GM21786 (cell line): Measurements from ENCODE around the gene MSGN1.

Experiments
- ATAC-seq: cut with Tn5 transposase; IDR thresholded peaks from one replicate; pipeline ENCODE4 v1.9.1; 2021; ENCODE audit not compliant: unreplicated experiment

MSGN1 gene, protein sequence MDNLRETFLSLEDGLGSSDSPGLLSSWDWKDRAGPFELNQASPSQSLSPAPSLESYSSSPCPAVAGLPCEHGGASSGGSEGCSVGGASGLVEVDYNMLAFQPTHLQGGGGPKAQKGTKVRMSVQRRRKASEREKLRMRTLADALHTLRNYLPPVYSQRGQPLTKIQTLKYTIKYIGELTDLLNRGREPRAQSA

DNA sequence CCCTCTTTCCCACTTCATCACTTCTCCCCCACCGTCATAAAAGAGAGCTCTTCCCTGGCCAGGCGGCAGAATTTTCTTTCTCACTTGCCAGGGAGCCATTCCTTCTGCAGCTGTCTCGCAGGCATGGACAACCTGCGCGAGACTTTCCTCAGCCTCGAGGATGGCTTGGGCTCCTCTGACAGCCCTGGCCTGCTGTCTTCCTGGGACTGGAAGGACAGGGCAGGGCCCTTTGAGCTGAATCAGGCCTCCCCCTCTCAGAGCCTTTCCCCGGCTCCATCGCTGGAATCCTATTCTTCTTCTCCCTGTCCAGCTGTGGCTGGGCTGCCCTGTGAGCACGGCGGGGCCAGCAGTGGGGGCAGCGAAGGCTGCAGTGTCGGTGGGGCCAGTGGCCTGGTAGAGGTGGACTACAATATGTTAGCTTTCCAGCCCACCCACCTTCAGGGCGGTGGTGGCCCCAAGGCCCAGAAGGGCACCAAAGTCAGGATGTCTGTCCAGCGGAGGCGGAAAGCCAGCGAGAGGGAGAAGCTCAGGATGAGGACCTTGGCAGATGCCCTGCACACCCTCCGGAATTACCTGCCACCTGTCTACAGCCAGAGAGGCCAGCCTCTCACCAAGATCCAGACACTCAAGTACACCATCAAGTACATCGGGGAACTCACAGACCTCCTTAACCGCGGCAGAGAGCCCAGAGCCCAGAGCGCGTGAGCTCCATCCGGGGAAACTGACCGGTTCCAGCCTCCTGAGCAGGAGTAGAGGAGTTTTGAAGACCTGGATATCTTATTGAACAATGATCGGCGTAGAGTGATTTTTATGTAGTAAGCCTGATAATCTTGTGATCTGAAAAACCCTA, at the start of gene MSGN1:
Gene MSGN1 (plus strand): TSS at position 65 of the 850 bp plus-strand sequence. CDS start 59 bp downstream, at position 124.
- no peak for ATAC-seq

- ATAC-seq = no peak
Measured at GRCh38 chr2:17768894-17769293, 47.4 kb upstream of the MSGN1 start.

DNA sequence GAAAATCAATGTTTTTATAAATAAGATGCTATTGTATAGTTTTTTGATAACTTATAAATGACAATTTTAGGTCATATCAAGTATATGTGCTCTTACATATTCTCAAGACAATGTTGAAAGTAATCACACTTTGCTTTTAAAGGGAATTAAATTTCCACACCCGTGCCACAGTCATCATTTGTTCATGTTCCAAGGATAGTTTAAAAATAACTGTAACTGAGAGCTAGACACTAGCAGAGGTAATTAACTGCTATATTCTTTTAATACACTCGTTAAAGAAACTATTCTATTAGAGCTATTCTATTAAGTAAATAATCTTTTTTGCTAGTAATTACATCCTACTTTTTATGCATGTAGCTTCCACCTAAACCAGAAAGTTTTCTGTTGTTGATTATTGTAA, 44.3 kb upstream of the MSGN1 start:
- no peak for ATAC-seq

DNA sequence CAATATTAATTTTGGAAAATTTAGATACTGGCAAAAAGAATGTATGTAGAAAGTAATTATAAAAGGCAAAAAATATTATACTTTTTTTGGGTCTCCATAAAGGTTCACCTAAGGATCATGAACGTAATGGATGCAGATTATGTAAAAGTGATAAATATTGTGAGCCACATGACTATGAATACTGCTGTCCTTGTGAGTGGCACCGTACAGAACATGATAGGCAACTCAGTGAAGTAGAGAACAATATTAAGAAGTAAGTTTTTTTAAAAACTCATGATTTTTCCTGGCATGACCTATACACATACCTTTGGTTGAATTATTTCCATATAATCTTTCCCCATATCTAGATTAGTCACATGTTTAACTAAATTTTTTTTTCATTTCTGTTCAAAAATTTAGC, 43.7 kb upstream of the MSGN1 start:
- ATAC-seq = no peak

GRCh38 chr2:17780546-17780945, 35.7 kb upstream of the MSGN1 start:
- no peak for ATAC-seq

DNA sequence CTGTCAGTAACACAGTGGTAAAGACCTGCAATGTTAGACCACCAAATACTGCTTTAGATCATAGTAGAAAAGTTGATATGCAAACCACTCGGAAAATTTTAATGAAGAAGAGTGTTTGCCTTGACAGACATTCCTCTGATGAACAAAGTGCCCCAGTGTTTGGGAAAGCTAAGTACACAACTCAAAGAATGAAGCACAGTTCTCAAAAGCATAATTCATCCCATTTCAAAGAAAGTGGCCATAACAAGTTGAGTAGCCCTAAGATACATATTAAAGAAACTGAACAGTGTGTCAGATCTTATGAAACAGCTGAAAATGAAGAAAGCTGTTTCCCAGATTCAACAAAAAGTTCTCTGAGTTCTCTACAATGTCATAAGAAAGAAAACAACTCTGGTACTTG, 34.8 kb upstream of the MSGN1 start:
- no peak for ATAC-seq

GRCh38 chr2:17786727-17787126, 29.5 kb upstream of the MSGN1 start:
- no peak for ATAC-seq

DNA sequence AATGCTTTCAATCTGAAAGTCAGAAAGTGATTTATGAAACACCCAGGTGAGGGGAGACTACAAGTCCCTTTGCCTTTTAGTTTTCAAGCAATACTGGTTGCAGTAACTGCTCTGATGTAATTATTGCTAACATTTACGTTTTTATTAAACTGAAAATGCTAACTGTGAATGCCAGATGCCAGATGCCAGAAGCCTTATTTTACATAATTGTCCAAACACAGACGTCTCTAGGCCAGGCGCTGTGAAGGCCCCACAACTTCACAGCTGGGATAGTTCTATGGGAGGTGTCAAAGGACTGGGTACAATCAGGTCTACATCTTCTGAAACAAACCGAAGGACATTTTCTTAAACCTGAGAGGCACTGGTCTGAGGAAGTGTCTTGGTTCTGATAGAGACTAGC, 27.5 kb upstream of the MSGN1 start:
- ATAC-seq = no peak

- no peak for ATAC-seq
Measured at GRCh38 chr2:17790536-17790935, 25.7 kb upstream of the MSGN1 start.

- no peak for ATAC-seq
Measured at GRCh38 chr2:17791121-17791816, 25.0 kb upstream of the MSGN1 start.

GRCh38 chr2:17791817-17792130, 24.5 kb upstream of the MSGN1 start:
- ATAC-seq = no peak

DNA sequence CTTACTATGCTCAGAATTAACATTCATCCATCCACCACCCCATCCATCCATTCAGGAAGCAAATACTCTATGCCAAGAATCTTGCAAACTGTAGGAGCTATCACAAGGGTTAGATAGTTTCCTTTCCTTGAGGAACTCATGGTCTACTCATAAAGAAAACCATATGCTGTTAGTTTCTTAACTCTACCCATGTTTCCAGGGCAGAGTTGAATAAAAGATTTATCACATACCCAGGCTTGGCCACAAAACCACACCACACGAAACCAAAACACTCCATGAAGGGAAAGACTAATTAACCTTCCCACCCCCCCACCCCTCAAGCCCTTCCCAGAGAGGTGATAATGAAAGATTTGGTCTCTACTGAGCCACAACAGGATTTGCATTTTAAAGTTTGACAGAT, 23.7 kb upstream of the MSGN1 start:
- ATAC-seq = no peak

GRCh38 chr2:17793296-17793695, 23.0 kb upstream of the MSGN1 start:
- no peak for ATAC-seq

DNA sequence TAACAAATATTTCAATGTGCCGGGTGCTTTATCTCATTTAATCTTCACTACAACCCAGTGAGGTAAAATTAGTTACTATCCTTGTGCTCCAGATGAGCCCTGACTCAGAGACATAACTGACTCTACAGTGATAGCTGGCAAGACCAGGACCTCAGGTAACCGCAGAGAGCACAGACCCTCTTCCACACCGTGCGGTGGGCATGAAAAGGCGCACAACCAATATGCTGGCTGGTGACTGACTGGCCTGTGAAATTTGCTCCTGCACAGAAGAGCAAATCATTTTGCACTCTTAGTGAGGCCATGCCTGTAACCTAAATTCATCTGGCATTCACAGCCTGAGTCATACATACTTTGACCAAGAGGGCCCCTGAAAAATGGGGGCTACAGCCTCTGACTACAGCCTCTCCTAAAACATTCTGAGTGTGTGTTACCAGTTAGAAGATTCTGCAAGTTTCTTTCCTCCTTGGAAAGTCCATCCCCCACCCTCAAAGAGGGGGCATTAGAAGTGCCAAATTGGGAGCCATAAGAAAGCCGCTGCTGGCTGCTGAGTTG, 22.4 kb upstream of the MSGN1 start:
- ATAC-seq = no peak

DNA sequence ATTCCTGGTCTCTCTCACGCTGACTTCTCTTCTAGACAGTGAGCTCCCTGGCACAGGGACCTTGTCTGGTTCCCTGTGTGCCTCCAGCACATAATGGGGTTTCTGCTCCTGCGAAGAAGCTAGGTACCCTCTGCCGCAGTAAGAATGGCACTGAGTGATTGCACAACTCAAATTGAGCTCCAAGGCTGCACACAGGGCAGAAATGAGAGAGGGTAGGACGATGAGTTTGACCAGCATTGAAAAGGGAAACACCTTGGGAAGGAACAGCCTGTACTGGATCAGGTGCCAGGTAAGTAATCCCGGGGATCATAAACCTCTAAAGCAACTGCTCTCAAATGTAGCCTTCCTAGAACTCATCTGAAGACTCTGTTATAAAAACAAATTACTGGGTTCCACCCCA, 21.0 kb upstream of the MSGN1 start:
- ATAC-seq = no peak

DNA sequence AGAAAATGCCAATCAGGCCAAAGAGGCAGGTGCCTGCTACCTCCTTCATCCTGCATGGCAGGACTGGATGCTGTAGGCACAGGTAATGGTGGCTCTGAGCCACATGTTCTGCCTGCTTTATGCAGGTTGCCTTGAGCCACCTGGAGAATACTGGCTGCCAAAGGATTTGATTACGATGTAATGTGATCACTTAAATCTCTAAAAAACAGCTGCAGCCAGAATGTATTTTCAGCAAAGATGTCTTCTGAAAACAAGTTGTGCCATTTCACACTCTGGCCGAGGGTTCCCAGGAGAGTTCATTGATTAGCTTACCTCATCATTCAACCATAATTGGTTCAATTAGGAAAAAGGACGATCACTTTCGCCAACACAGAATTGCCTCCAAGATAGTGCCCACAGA, 17.9 kb upstream of the MSGN1 start:
- no peak for ATAC-seq

- no peak for ATAC-seq
Measured at GRCh38 chr2:17799301-17800120, 16.7 kb upstream of the MSGN1 start.

DNA sequence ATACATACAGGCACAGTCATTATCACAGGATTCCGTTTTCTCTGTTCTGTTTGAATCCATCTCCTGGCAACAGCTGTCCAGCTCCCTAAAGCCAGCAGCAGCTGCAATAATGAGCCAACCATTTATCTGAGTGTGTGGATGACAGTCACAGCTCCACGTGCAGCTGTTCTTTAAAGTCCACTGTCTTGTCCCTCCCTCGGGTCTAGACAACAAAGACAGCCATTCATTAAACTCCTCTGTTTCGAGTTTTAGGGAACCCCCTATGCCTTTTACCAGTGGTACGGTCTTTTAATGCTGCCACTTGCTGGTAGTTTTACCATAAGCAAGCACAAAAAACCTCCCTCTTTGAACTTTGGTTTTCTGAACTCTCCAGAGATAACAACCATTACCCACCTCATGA, 16.0 kb upstream of the MSGN1 start:
- peak; percentile 26 for ATAC-seq

DNA sequence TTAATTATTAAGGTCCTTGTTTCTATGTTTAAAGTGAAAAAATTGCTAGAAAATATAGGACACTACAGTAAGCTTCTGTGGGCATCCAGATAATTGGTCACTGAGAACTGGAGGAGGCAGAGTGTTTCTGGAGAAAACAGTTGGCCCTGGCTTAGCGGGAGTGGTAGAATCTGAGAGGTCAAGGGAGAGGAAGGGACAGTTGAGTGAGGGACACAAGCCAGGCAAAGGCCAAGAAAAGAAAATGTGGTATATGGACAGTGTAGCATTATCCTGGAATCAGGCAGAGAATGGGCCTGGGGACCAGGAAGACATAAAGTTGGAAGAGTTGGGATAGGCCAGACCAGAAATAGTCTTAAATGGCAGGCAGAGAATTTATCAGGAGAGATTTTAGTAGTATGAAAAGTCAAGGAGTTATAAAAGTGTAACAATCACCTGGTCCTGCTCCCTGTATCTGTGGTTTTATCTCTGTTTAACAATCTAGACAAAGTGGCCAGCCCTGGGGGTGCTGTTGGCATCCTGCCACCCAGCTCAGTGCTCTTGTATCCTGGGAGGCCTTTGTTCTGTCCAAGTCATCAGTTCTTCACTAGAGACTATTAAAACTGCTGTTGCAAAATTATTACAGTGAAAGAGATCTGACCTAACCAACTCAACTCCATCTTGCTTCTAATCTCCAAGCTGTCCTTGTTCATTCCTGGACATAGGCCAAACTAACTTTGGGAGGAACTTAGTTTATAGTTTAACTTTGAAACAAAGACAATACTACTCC, 15.4 kb upstream of the MSGN1 start:
- ATAC-seq = no peak

DNA sequence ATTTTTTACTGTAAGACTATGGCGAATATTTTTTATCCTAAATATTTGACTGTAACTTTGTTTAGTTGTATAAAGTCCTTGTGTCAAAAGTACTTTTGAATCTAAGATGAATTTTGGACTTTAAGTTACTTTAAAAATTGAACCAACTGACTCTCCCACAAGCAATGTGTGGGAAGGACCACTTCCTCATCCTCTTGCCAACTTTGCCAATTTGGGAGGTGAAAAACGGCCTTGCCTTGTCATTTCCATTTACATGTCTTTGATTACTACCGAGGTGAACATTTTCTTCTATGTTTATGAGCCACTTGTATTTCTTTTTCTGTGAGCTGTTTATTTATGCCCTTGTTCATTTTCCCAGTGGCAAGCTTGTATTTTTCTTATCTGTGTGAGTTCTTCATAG, 12.8 kb upstream of the MSGN1 start:
- no peak for ATAC-seq
